Kidney capillary endothelial cell (primary cell): Measurements from ENCODE around the gene CCDC63.
"Not testable (repeated sequence)": the region's sequence is repeated elsewhere in the genome, so short reads cannot be mapped to it uniquely, and the experiment has no call there.

Experiments
- DNase-seq: peaks from one replicate; pipeline ENCODE4 v3.0.0-alpha.2; 2018; ENCODE audit warnings: low spot score

The CCDC63 gene

DNA sequence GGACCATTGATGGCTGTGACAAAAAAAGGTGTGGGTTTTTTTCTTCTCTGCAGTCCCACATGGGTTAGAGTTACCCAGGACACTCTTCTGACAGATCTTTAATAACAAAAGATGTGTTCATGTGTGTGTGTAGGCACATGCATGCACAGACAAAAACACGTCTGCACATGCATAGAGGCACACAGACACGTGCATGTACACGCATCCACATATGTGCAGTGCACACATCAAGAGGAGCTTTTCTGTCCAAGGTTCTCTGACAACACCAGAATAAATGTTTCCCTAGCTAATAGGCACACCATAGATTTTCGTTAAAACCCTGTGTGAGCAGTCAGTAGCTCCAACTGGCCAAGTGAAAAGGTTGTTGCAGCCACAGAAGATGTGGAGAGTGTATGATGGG is 76.4 kb downstream of the CCDC63 start:
- DNase-seq, result no peak

- DNase-seq, result no peak
These were observed 77.0 kb downstream of the CCDC63 start for GRCh38 chr12:110923692-110924334.

- DNase-seq, result no peak
These were observed 80.8 kb downstream of the CCDC63 start for GRCh38 chr12:110927546-110927945.

DNA sequence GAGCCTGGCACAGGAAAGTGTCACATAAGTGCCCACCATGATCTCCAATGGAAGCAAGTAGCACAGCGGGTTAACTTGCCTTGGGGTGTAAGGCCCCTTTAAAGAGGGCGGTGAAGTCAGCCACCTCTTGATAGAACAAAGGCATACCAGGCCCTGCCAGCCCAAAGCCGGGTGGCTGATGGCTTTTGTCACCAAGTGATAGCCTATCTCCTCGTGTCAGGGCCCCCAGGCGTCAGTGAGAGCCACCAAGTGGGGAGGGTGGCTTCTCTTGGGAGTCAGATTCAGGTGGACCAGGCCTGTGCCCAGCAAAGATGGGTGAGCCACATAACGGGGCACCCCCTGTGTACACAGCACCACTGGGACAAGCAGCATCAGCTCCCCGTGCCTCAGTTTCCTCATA is 81.9 kb downstream of the CCDC63 start:
- DNase-seq, result no peak

GRCh38 chr12:110929818-110930217 is 83.0 kb downstream of the CCDC63 start:
- DNase-seq, result no peak

DNA sequence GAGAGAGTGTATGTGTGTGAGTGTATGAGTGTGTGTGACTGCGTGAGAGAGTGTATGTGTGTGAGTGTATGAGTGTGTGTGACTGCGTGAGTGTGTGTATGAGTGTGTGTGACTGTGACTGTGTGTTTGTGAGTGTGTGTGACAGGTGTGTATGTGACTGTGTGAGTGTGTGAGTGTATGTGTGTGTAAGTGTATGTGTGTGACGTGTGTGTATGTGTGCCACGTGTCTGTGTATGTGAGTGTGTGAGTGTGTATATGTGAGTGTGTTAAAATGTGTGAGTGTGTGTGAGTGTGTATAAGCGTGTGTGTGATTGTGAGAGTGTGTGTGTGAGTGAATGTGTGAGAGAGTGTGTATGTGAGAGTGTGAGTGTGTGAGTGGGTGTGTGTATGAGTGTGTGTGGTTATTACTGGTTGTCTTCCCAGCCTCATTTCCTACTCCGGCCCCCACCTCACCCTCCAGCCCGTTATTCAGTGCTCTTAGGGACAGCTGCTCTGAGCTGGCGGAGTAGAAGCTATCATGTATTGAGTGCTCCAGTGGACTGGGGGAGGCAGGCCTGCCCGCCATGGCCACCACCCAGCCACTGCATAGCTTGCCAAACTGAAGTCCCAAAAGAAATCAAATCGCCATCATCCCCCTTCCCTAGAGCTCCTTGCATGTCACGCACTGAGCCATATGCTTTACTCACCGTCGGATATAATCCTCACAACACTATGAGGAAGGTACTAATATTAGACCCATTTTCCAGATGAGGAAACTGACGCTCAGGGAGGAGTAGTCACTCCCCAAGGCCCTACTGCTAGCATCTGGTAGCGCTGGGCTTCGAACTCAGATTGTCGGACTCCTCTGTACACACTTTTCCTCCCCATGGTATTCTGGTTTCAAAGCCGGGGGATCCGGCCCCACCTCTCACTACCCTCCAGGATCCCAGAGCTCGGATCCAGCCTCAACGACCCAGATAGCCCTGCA is 83.8 kb downstream of the CCDC63 start:
- no peak for DNase-seq

DNA sequence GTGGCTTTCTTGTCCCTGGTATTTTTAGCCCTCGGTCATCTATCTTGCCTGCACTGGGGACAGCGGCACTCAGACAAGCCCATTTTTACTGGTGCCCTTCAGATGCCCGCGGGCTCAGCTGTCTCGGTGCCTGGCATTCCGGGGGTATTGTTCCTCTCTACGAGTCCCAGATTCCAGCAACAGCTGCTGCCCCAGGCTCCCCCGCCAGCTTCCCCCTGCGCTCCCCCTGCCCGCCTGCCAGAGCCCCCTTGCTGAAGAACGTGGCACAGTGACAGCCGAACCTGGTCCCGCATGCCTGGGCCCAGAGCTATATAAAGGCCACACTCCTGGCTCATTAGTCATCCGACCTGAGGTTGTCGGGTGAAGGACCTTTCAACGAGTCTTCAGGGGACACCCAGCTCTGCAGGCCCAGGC is 84.5 kb downstream of the CCDC63 start:
- no peak for DNase-seq

GRCh38 chr12:110932046-110932445 is 85.3 kb downstream of the CCDC63 start:
- no peak for DNase-seq

DNA sequence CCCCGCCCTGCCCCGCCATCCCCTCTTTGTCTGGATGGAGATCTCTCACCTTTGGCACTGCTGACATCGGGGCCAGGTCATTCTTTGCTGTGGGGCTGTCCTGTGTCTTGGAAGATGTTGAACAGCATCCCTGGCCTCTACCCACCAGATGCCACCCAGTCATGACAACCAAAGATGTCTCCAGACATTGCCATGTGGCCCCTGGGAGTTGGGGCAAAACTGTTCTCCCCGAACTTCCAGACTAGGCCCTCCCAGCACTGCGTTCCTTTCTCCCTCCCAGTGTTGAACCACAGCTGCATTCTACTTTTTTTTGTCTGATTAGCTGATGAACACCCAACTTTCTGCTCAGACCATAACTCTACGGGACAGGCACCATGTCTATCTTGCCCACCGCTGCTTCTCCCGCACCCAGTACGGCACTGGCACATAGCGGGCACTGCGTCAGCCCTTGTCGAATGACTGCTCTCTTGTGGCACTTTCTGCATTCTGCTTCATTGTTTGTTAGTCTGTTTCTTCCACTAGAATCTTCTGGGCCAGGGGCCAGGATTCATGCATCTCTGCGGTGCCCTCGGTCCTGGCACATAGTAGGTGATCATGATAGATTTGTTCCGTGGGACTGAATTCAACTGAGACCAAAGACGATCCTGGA is 86.7 kb downstream of the CCDC63 start:
- DNase-seq, result no peak

- DNase-seq, result no peak
These were observed 87.5 kb downstream of the CCDC63 start for GRCh38 chr12:110934093-110934852.

GRCh38 chr12:110935588-110935987 is 88.8 kb downstream of the CCDC63 start:
- DNase-seq, result no peak

DNA sequence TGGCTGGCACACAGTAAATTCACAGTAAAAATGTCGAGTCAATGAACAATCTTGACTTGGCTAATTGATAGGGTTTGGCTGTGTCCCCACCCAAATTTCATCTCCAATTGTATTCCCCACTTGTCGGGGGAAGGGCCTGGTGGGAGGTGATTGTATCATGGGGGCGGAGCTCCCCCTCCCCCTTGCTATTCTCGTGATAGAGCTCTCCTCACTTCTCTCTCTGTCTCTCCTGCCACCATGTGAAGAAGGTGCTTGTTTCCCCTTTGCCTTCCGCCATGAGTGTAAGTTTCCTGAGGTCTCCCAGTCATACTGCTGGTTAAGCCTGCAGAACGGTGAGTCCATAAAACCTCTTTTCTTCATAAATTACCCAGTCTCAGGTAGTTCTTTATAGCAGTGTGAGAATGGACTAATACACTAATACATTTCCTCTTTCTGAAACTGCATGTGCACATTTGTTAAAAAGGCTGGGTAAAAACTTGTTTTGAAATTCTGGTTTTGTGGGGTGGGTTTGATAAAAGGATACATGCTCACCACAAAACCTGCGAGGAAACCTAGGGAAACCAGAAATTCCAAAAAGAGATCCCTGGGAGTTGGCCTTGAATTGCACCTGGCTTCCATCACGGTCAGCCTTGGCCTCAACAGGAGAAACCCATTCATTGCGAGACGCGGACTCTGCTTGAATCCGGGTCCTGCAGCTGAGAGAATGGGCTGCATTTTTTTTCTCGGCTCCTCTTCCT is 89.7 kb downstream of the CCDC63 start:
- DNase-seq, result no peak

DNA sequence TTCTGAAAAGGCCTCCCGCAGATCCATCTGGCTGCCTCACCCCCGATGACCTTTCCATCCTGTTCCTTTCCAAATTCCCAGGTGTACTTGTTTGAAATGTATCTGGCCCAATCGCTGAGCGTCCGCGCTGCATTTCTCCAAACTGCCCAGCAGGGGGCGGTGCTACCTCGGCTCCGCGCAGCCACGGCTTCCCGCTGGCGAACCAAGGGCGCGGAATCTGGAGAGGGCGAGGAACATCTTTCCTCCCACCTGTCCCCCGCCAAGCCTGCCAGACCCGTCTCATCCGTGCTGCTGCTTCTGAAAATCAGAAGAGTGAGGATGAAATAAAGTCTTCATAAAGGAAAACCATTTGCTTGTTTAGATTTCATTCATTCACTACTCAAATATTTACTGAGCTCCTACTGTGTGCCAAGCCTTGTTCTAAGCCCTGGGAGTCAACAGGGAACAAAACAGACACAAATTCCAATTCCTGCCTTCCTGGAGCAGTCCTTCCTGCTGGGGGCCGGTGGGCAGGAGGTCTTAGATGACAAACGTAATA is 90.4 kb downstream of the CCDC63 start:
- DNase-seq, result peak; percentile 54

DNA sequence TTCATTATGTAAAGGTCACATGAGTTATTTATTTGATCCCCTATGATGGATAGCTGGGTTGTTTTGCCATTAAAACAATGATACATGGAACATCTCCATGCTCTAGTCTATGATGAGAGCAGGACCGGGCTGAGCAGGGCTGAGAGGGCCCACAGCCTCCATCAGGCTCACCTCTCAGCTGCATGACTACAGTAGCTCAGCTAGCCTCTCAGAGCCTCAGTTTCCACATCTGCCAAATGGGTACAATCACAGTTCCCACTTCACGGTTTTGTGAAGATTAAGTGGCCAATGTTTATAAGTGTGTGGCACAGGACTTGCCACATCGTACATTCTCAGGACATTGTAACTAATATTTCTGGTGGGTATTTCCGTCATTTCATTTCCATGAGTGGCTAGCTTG is 93.5 kb downstream of the CCDC63 start:
- no peak for DNase-seq

DNA sequence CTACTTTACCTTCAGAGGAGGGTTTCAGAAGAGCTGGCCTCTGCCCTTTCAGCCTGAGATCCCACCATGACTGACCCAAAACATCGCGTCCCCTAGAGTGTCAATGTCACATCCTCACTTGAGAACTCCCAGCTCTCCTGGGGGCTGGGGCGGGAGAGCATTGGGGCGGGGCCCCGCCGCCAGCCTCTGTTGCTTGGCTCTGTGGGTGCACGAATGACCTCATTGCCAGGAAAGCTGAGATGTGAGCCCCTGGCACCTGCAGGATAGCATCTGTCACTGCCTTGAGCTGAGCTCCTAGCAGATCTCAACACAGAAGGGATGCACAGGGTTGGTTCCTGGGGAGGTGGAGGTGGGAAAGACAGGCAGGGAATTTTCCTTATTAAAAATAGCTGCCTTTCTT is 94.1 kb downstream of the CCDC63 start:
- no peak for DNase-seq

DNA sequence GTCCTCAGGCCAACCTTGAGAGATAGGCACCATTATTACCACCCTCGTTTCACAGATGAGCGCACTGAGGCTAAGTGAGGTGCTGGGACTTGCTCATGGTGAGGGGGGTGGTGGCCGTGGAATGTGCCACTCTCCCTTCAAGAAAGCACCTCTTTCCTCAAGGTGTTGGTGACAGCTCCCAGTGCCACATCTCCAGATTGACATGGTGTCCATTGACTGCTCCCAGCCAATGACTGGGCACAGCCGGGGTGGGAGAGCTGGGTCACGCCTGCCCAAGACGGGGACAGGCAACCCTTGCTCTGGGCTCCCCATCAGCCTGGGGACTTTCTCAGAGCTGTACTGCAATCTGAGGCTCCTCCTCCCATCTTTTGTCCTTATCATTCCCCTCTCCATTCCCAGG is 94.6 kb downstream of the CCDC63 start:
- DNase-seq, result no peak

- DNase-seq, result no peak
These were observed 96.6 kb downstream of the CCDC63 start for GRCh38 chr12:110943373-110943772.

DNA sequence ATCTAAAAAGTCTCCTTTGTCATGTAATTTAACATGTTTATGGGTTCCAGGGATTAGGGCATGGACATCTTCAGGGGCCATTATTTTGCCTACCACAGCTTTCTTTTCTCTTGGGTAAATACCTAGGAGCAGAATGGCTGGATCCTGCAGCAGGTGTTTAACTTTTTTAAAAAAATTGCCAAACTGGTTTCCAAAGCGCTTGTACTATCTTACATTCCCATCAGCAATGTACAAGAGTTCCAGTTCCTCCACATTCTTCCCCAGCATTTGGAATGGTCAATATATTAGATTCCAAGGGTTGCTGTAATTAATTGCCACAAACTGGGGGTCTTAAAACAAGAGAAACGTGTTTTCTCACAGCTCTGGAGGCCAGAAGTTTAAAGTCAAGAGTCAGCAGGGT is 101.3 kb downstream of the CCDC63 start:
- DNase-seq, result no peak

- DNase-seq, result not testable (repeated sequence)
These were observed 103.7 kb downstream of the CCDC63 start for GRCh38 chr12:110950466-110950865.

GRCh38 chr12:110950867-110951266 is 104.1 kb downstream of the CCDC63 start:
- not testable (repeated sequence) for DNase-seq
